GM12864 (cell line): ENCODE data around the gene ARHGEF10L.

ENCODE experiments used
- DNase-seq: peaks from one replicate; pipeline ENCODE4 v3.0.0-alpha.2; 2011; ENCODE audit warnings: low read depth
- H3K4me3 ChIP-seq: 2 replicates; pipeline ENCODE4 v1.5.1; 2011; ENCODE audit warnings: mild to moderate bottlenecking, low read depth, low read length, control low read depth
- TF ChIP-seq, protein P1 (sequence below): IDR thresholded peaks from 2 replicates; pipeline ENCODE4 v1.5.1; 2011; ENCODE audit warnings: low read depth, mild to moderate bottlenecking, moderate library complexity, low read length, control low read depth, inconsistent platforms; ENCODE audit errors: missing control alignments

Gene ARHGEF10L

DNA sequence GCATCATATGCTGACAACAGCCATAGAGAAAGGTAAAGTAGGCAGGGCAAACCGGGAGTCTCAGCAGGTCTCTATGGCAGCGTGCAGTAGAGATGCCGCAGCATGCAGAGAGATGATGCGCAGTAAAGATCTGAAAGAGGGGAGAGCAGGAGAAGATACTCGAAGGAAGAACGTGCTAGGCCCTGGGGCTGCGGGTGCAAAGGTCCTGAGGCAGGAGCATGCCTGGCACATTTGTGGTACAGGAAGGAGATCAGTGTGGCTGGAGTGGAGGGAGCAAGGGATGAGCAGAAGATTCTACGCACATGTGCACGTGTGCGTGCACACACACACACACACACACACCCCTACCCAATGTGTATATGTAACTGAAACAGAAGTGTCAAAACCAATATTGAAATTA, 45.0 kb downstream of the ARHGEF10L start:
- TF ChIP-seq, protein P1, sequence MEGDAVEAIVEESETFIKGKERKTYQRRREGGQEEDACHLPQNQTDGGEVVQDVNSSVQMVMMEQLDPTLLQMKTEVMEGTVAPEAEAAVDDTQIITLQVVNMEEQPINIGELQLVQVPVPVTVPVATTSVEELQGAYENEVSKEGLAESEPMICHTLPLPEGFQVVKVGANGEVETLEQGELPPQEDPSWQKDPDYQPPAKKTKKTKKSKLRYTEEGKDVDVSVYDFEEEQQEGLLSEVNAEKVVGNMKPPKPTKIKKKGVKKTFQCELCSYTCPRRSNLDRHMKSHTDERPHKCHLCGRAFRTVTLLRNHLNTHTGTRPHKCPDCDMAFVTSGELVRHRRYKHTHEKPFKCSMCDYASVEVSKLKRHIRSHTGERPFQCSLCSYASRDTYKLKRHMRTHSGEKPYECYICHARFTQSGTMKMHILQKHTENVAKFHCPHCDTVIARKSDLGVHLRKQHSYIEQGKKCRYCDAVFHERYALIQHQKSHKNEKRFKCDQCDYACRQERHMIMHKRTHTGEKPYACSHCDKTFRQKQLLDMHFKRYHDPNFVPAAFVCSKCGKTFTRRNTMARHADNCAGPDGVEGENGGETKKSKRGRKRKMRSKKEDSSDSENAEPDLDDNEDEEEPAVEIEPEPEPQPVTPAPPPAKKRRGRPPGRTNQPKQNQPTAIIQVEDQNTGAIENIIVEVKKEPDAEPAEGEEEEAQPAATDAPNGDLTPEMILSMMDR, result no peak
- no peak overlapping the region for H3K4me3 ChIP-seq
- no peak for DNase-seq

- DNase-seq, result no peak
- TF ChIP-seq, protein P1, result no peak
- H3K4me3 ChIP-seq, result no peak overlapping the region
These were observed 45.9 kb downstream of the ARHGEF10L start for GRCh38 chr1:17585266-17585987.

DNA sequence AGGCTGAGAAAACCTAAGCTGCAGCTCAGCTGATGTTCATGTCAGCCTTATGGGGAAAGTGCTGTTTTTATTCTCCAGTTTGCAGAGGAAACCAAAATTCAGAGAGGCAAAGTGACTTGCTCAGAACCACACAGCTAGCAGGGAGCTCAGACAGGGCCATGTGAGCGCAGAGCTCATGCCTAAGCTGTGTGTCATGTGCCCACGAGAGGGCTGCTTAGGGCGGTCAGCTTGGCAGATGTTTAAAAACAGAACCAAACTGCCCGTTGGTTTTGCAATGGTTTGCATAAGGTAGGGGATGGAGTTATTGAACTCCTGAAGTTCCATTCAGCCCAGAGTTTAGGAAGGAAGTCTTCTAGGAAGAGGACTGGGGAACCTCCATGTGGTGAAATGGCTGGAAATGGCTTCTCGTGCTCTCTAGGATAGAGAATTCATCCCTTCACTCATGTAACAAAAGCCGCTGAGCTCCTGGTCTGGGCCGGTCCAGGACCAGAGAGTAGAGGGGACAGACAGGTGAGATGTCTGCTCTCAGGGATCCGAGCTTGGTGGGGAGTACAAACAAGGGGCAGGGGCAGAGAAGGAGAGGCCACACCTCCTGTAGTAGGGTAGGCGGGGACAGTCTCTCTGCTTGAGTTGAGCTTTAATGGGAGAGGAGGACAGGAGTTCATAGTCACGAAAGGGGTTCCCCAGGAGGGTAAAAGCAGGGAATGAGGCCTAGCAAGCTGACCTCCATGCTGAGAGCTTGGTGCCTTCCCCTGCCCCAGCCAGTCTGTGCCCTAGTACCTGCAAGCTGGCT, 46.9 kb downstream of the ARHGEF10L start:
- no peak for DNase-seq
- H3K4me3 ChIP-seq, result no peak overlapping the region
- TF ChIP-seq, protein P1, result no peak

DNA sequence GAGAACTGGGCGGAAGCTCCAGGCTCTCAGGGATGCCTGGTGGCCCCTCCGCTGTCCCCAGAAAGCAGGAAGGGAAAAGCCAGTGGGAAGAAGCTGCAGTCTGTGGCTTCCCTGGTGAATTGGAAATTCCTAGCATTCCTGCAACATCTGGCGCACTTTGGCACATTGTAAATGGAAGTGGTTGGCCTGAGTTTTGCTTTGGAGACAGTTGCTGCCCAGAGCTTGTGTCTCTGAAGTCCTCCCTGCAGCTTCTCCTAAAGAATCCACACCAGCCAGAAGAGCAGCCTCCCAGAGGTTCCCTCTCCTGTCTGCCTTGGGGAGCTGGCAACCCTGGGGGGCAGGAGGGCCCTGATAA, 48.2 kb downstream of the ARHGEF10L start:
- TF ChIP-seq, protein P1, result no peak
- no peak for DNase-seq
- H3K4me3 ChIP-seq, result no peak overlapping the region

GRCh38 chr1:17588048-17588871, 48.8 kb downstream of the ARHGEF10L start:
- no peak for DNase-seq
- H3K4me3 ChIP-seq, result no peak overlapping the region
- TF ChIP-seq, protein P1, result no peak

GRCh38 chr1:17591814-17592430, 52.4 kb downstream of the ARHGEF10L start:
- TF ChIP-seq, protein P1, result no peak
- no peak for DNase-seq
- no peak overlapping the region for H3K4me3 ChIP-seq
